Thoracic aorta (tissue), 2 donors: ENCODE results near the gene MAGEF1. TPM values are rescaled to one million over a fixed set of nuclear protein-coding genes. Genes with fewer than 3 reads are reported as not detected.

ENCODE experiments used
- ATAC-seq: fragments of 150-250 bp; one replicate; pipeline ENCODE4 v1.8.0; 2017; ENCODE audit warnings: low read depth; ENCODE audit not compliant: insufficient number of reproducible peaks, low FRiP score
- DNase-seq: peaks from one replicate; pipeline ENCODE4 v3.0.0-alpha.2; 2020; ENCODE audit warnings: low spot score
- H3K27ac ChIP-seq, 2 donors: fragments of 200-600 bp; sonication (generic); 1 replicate in 1 of 2; 2 replicates in 1 of 2; pipeline ENCODE4 v1.5.1; 2016; ENCODE audit warnings: mild to moderate bottlenecking in 2 of 2, moderate library complexity in 2 of 2
- H3K27me3 ChIP-seq: fragments of 200-600 bp; sonication (generic); replicated peaks from 2 replicates; pipeline ENCODE4 v1.6.0; 2016; ENCODE audit warnings: mild to moderate bottlenecking; ENCODE audit not compliant: insufficient read depth
- H3K36me3 ChIP-seq: fragments of 200-600 bp; sonication (generic); one replicate; pipeline ENCODE4 v1.5.1; 2016
- H3K4me1 ChIP-seq, 2 donors: fragments of 200-600 bp; sonication (generic); 1 replicate in 1 of 2; 2 replicates in 1 of 2; pipeline versions ENCODE4 v1.5.1 to v1.6.0; 2016; ENCODE audit warnings: low read depth in 2 of 2, mild to moderate bottlenecking in 1 of 2; ENCODE audit not compliant: control insufficient read depth in 1 of 2
- H3K4me3 ChIP-seq: fragments of 200-600 bp; sonication (generic); 2 replicates; pipeline ENCODE4 v1.5.1; 2016; ENCODE audit warnings: mild to moderate bottlenecking
- H3K9me3 ChIP-seq: fragments of 200-600 bp; sonication (generic); 2 replicates; pipeline ENCODE4 v1.5.1; 2016
- total RNA-seq, 2 donors: library from RNA; depleted of rRNA; stranded (reverse); fragments of >200 nt; gene quantifications; one replicate each; pipeline versions ENCODE4 v1.1.0 to v1.2.3, GENCODE V29; 2016
- TF ChIP-seq, protein P1 (sequence below): fragments of 200-600 bp; sonication (generic); IDR thresholded peaks from one replicate; pipeline ENCODE4 v1.5.1; 2019; ENCODE audit warnings: antibody characterized with exemption

The MAGEF1 gene
- total RNA-seq, 2 donors from 2014 or later, result 26.1 TPM

DNA sequence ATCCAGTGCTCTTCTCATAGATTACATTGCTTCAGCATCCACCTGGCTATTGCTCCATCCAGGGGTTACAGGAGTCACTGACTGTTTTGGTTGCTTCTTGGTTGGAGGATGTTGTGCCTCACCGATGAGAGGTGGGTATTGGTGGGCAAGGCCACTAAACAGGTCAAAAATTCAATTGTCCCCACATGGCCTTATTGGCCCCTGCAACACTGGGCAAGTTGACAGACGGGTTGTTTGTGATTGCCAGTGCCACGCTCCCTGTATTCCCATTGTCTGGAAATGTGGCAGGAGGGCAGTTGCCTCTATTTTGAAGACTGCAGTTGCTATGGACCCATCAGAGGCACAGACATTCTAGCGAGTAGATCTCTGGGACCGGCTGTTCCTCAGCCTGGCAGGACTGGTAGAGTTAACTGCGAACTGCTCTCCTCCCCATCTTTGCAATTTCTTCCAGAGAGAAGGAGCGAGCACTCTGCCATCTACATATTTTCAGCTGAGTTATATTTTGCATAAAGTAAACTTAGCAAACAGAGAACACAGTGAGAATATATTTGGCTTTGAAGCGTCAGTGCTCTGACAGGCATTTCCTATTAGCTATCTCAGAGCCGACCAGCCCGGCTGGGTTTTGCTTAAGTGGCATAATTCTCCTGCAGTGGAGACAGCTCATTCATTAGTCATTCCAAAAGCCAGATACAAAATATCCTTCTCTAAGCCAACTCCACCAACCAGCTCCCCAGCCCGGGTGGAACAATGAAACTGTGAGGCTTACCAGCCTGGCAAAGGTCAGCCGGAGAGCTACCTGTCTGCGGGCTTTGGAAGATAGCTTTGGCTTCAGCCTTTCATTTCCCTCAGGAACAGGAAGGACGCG is 26.0 kb upstream of the MAGEF1 start:
- Histone ChIP-seq H3K4me3 (no peak overlapping the region), H3K4me1 (peaks cover 0 to 3% of the 10 kb centered on the region in 2 donors), H3K36me3 (no peaks in the 10 kb centered on the region), H3K27me3 (no peaks in the 10 kb centered on the region), H3K9me3 (no peaks in the 10 kb centered on the region), H3K27ac (no peak overlapping the region)
- TF ChIP-seq, protein P1, sequence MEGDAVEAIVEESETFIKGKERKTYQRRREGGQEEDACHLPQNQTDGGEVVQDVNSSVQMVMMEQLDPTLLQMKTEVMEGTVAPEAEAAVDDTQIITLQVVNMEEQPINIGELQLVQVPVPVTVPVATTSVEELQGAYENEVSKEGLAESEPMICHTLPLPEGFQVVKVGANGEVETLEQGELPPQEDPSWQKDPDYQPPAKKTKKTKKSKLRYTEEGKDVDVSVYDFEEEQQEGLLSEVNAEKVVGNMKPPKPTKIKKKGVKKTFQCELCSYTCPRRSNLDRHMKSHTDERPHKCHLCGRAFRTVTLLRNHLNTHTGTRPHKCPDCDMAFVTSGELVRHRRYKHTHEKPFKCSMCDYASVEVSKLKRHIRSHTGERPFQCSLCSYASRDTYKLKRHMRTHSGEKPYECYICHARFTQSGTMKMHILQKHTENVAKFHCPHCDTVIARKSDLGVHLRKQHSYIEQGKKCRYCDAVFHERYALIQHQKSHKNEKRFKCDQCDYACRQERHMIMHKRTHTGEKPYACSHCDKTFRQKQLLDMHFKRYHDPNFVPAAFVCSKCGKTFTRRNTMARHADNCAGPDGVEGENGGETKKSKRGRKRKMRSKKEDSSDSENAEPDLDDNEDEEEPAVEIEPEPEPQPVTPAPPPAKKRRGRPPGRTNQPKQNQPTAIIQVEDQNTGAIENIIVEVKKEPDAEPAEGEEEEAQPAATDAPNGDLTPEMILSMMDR, result no peak
- no peak for ATAC-seq
- no peak for DNase-seq

DNA sequence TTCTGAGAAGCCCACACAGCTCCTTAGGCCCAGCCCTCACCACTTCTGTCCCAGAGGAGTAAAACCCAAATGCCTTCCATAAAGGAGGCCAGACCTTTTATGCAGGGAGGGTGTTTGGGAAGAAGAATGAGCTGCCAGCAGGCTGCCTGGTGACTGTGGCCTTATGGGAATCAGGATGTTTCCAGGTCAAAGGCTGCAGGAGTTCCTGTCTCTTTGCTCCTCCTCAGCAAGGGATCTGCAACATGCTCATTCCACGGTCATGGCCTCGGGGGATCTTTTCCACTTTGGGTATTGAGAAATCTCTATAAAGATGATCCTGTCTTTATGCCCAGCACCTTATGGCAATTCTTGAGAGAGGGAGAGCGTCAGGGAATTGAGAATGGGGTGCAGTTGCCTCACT is 25.2 kb upstream of the MAGEF1 start:
- H3K27me3 ChIP-seq, result no peaks in the 10 kb centered on the region
- no peak overlapping the region for H3K4me3 ChIP-seq
- TF ChIP-seq, protein P1, result no peak
- H3K27ac ChIP-seq, result no peak overlapping the region
- DNase-seq (no peak), ATAC-seq (no peak)
- no peaks in the 10 kb centered on the region for H3K9me3 ChIP-seq
- H3K4me1 ChIP-seq, result peaks cover 0 to 3% of the 10 kb centered on the region in 2 donors
- H3K36me3 ChIP-seq, result no peaks in the 10 kb centered on the region

DNA sequence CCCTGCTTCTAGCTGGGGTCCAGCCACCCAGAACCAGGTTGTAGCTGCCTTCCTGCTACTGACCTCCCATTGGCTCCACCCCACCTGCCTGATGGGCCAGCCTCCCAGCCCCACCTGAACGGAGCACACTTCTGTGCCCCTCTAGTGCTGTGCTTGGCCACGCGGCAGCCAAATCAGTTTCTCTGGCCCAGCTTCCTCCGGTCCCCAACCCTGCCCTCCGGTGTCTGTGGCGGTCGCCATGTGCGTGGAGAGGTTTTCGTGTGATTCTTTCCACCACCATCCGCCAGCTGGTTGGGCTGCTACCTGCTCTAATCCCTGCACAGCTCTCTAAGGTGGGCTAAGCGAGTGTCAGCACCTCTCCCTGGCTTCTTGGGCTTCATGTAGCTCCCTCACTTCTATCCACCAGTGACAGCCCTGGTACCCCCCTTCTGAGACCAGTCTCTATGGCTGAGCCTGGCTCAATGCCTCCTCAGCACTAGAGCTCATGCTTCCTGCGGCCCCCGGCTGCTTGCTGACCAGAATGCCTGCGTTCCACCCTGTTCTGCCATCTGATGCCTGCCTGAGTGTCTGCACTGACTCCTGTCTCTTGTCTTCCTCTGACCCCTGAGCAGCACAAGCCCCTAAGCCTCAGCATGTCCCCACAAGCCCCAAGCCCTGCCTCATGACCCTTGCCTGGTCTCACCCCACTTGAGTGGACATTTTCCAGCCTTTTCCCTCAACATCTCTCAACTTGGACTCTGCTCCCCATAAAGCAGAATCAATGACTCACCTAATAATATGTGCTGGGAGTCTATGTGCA is 23.2 kb upstream of the MAGEF1 start:
- Histone ChIP-seq H3K4me1 (peaks cover 0 to 3% of the 10 kb centered on the region in 2 donors), H3K27ac (no peak overlapping the region), H3K36me3 (no peaks in the 10 kb centered on the region), H3K9me3 (no peaks in the 10 kb centered on the region), H3K4me3 (no peak overlapping the region), H3K27me3 (no peaks in the 10 kb centered on the region)
- DNase-seq, result no peak
- TF ChIP-seq, protein P1, result no peak
- ATAC-seq, result no peak

DNA sequence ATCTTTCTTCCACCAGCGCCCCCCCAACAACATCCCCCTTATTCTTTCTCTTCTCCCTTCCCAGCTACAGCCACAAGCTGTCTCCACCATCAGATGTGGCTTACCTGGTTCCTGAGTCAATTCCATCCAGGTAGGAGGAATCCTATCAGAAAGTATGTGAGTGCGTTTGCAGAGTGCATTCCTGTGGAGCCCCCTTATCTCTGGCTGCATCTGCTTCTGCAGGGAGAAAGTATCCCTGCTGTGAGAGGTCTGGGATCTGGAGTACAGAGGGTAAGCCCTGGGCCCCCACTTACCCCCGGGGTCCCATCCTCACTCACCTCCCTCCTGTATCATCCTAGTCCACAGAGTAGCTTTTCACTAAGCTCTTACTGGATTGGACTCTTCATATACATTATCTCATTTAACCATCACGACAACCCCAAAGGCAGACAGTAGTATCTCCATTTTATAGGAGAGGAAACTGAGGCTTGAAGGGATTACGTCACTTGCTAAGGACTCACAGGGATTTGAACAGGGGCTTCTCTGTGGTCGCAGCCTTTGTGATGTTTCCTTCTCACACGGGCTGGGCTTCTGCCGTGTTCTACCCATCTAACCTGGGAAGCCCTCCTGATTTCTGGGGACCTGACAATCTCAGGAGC is 22.2 kb upstream of the MAGEF1 start:
- DNase-seq, result no peak
- H3K9me3 ChIP-seq, result no peaks in the 10 kb centered on the region
- TF ChIP-seq, protein P1, result no peak
- H3K4me1 ChIP-seq, result peaks cover 0 to 3% of the 10 kb centered on the region in 2 donors
- no peak for ATAC-seq
- H3K36me3 ChIP-seq, result no peaks in the 10 kb centered on the region
- no peaks in the 10 kb centered on the region for H3K27me3 ChIP-seq
- H3K4me3 ChIP-seq, result no peak overlapping the region
- H3K27ac ChIP-seq, result no peak overlapping the region

DNA sequence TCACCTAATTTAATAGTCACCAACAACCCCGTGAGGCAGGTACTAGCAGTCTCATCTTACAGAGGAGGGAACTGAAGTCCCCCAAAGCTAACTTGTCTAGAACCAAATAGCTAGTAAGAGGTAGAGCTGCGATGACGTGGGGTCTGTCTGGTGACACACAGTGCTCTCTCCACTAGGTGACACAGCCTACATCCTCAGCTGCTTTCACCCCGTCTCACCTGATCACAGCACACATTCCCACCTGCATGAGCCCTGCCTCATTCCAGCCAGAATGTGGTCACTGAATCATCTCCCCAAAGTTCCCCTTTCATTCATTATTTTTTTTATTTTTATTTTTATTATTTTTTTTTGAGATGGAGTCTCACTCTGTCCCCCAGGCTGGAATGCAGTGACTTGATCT is 21.3 kb upstream of the MAGEF1 start:
- no peak for ATAC-seq
- Histone ChIP-seq H3K9me3 (no peaks in the 10 kb centered on the region), H3K4me3 (no peak overlapping the region), H3K27ac (no peak overlapping the region), H3K27me3 (no peaks in the 10 kb centered on the region), H3K36me3 (no peaks in the 10 kb centered on the region), H3K4me1 (peaks cover 0 to 1% of the 10 kb centered on the region in 2 donors)
- TF ChIP-seq, protein P1, result no peak
- no peak for DNase-seq
